Urothelium cell line (cell line): Measurements from ENCODE around the gene SCFD2.

ENCODE experiments used
- DNase-seq: peaks from one replicate; pipeline ENCODE4 v3.0.0; 2011; ENCODE audit warnings: low spot score, mixed read lengths
- FAIRE-seq: peaks from 2 replicates; lab custom pipeline; 2011; peaks lifted over from hg19 to GRCh38; lab: Jason Lieb, UNC

SCFD2 gene

GRCh38 chr4:52966781-52967180, 399.1 kb downstream of the SCFD2 start:
- FAIRE-seq: no peak

GRCh38 chr4:52966172-52966571, 399.7 kb downstream of the SCFD2 start:
- FAIRE-seq (no peak), DNase-seq (no peak)

More at GRCh38 chr4:52966781-52967180, 399.1 kb downstream of the SCFD2 start:
- DNase-seq: no peak

- FAIRE-seq (peak; percentile 87), DNase-seq (no peak)
Observed at GRCh38 chr4:52964561-52965101, 401.2 kb downstream of the SCFD2 start.

GRCh38 chr4:52964011-52964410, 401.9 kb downstream of the SCFD2 start:
- FAIRE-seq (no peak), DNase-seq (no peak)

GRCh38 chr4:52962721-52963120, 403.1 kb downstream of the SCFD2 start:
- no peak for FAIRE-seq
- no peak for DNase-seq

GRCh38 chr4:52961666-52962412, 404.0 kb downstream of the SCFD2 start:
- FAIRE-seq (peak; percentile 35), DNase-seq (no peak)

GRCh38 chr4:52959541-52959940, 406.3 kb downstream of the SCFD2 start:
- FAIRE-seq: no peak
- no peak for DNase-seq

- FAIRE-seq: peak; percentile 30
- DNase-seq: no peak
Observed at GRCh38 chr4:52957835-52958631, 407.8 kb downstream of the SCFD2 start.

- no peak for DNase-seq
- FAIRE-seq: no peak
Observed at GRCh38 chr4:52957220-52957686, 408.6 kb downstream of the SCFD2 start.

GRCh38 chr4:52956691-52957090, 409.2 kb downstream of the SCFD2 start:
- FAIRE-seq (no peak), DNase-seq (no peak)

GRCh38 chr4:52954560-52955170, 411.2 kb downstream of the SCFD2 start:
- DNase-seq (no peak), FAIRE-seq (no peak)

GRCh38 chr4:52952540-52952939, 413.3 kb downstream of the SCFD2 start:
- DNase-seq (no peak), FAIRE-seq (no peak)

GRCh38 chr4:52951016-52951415, 414.8 kb downstream of the SCFD2 start:
- no peak for DNase-seq
- FAIRE-seq: no peak

GRCh38 chr4:52950226-52950625, 415.6 kb downstream of the SCFD2 start:
- no peak for FAIRE-seq

GRCh38 chr4:52949336-52949735, 416.5 kb downstream of the SCFD2 start:
- FAIRE-seq: no peak
- no peak for DNase-seq

More at GRCh38 chr4:52950226-52950625, 415.6 kb downstream of the SCFD2 start:
- DNase-seq: no peak

- FAIRE-seq (no peak), DNase-seq (no peak)
Observed at GRCh38 chr4:52948057-52948423, 417.8 kb downstream of the SCFD2 start.

GRCh38 chr4:52947401-52948056, 418.3 kb downstream of the SCFD2 start:
- DNase-seq (no peak), FAIRE-seq (no peak)

- FAIRE-seq (no peak), DNase-seq (no peak)
Observed at GRCh38 chr4:52946855-52947254, 419.0 kb downstream of the SCFD2 start.

- no peak for DNase-seq
- FAIRE-seq: no peak
Observed at GRCh38 chr4:52945982-52946381, 419.9 kb downstream of the SCFD2 start.

- DNase-seq (no peak), FAIRE-seq (no peak)
Observed at GRCh38 chr4:52945326-52945898, 420.4 kb downstream of the SCFD2 start.
